AG04450 (cell line): ENCODE results near the gene NHSL2. TPM values are rescaled to one million over a fixed set of nuclear protein-coding genes. Genes with fewer than 3 reads are reported as not detected.

Experiments
- CTCF ChIA-PET: fragments of 300-600, 350-600 bp; formaldehyde crosslinking; extraction: SDS; loops from one replicate; lab custom pipeline; 2022; ENCODE audit warnings: antibody characterized with exemption, inconsistent platforms; lab: Charles Lee
- POLR2A ChIA-PET: fragments of 350-600 bp; formaldehyde crosslinking; extraction: SDS; loops from one replicate; lab custom pipeline; 2021; ENCODE audit warnings: antibody characterized with exemption, inconsistent platforms; lab: Yijun Ruan, JAX
- DNase-seq: peaks from one replicate; pipeline ENCODE4 v3.0.0-alpha.2; 2011; ENCODE audit warnings: low read depth, low spot score
- H3K27ac ChIP-seq: one replicate; pipeline ENCODE4 v1.5.1; 2012; ENCODE audit warnings: low read depth, low read length, control low read depth
- H3K27me3 ChIP-seq: one replicate; pipeline ENCODE4 v1.6.0; 2012; ENCODE audit warnings: low read length; ENCODE audit not compliant: control insufficient read depth, insufficient read depth
- H3K4me3 ChIP-seq: 2 replicates; pipeline ENCODE4 v1.5.1; 2011; ENCODE audit warnings: mild to moderate bottlenecking, low read depth, low read length, control low read depth
- H3K9me3 ChIP-seq: 2 replicates; pipeline ENCODE4 v1.5.1; 2012; ENCODE audit warnings: low read length; ENCODE audit not compliant: control insufficient read depth, insufficient read depth
- polyA plus RNA-seq: library from polyadenylated mRNA; depleted of rRNA; stranded (reverse); fragments of >200 nt; gene quantifications from 2 replicates; pipeline ENCODE4 v1.2.3, GENCODE V29; 2011
- TF ChIP-seq, protein P1 (sequence below): IDR thresholded peaks from 2 replicates; pipeline ENCODE4 v1.5.1; 2011; ENCODE audit warnings: low read depth, low read length, control low read depth, inconsistent platforms

Gene NHSL2
- polyA plus RNA-seq, 1 experiment: 3.0 TPM

DNA sequence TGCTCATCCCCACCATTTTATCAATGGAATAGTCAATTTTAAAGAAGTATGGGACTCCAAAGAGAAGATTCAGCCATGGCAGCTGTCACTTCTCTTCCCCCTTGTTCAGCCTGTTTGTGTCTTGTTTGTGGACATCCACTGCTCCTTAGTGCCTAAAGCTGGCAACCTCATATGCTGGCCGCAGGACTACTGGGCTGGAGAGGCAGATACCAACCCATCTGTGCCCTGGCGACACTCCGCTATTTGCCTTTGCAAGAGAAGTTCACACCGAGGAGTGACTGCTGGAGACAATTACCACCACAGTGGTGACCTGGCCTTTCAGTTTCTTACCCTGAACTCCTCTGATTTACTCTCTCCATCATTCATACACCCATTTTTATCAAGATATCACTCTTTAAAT, 64.3 kb downstream of the NHSL2 start:
- TF ChIP-seq, protein P1, sequence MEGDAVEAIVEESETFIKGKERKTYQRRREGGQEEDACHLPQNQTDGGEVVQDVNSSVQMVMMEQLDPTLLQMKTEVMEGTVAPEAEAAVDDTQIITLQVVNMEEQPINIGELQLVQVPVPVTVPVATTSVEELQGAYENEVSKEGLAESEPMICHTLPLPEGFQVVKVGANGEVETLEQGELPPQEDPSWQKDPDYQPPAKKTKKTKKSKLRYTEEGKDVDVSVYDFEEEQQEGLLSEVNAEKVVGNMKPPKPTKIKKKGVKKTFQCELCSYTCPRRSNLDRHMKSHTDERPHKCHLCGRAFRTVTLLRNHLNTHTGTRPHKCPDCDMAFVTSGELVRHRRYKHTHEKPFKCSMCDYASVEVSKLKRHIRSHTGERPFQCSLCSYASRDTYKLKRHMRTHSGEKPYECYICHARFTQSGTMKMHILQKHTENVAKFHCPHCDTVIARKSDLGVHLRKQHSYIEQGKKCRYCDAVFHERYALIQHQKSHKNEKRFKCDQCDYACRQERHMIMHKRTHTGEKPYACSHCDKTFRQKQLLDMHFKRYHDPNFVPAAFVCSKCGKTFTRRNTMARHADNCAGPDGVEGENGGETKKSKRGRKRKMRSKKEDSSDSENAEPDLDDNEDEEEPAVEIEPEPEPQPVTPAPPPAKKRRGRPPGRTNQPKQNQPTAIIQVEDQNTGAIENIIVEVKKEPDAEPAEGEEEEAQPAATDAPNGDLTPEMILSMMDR: no peak
- POLR2A ChIA-PET: no interaction called here
- H3K27ac ChIP-seq: no peak overlapping the region
- CTCF ChIA-PET: no interaction called here
- no peaks in the 10 kb centered on the region for H3K9me3 ChIP-seq
- no peak overlapping the region for H3K4me3 ChIP-seq
- H3K27me3 ChIP-seq: peaks cover 2% of the 10 kb centered on the region
- DNase-seq: no peak

DNA sequence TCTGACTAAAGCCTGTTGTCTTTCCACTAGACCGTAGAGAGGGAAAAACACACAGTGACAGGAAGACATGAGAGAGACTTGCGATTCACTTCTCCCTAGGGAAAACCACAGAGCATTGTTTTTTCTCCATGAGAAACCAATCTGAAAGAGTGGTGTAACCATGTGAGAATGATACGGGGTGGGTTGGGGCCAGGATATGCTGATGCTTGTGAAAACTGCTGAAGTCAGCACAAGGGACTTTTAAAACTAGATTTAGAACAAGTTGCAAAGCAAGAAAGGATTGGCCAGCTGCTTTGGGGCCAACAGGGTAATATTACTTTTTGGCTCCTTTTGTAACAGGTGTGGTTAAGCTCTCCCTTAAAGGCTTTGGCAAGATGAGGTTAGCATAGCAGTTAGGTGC, 66.1 kb downstream of the NHSL2 start:
- H3K4me3 ChIP-seq: no peak overlapping the region
- no peak overlapping the region for H3K27ac ChIP-seq
- H3K9me3 ChIP-seq: no peaks in the 10 kb centered on the region
- ChIA-PET POLR2A (no interaction called here), CTCF (interaction anchor here (0.6 kb wide), 1 partner anchor 28 kb away, joined by 6 read pairs; no protein-coding TSS in a partner anchor)
- no peak for DNase-seq
- TF ChIP-seq, protein P1: no peak
- H3K27me3 ChIP-seq: peaks cover 2% of the 10 kb centered on the region

DNA sequence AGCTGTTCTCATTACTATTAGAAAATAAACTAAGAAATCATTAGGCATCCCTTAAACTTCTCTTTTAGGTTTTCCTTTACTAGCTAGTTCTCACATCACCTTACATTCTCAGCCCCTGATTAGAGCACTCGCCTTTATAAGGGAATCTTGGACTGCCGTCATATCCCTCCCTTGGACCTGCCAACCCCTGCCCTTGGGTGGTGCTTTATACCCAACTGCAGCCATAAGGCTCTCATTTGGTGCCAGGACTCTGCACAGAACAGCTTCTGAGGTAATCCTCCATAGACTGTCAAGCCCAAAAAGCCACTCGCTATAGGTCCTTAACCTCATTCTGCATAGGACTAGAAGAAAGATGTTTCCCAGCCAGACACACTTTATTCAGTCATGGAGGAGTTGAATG, 67.5 kb downstream of the NHSL2 start:
- TF ChIP-seq, protein P1: no peak
- DNase-seq: no peak
- Histone ChIP-seq H3K4me3 (no peak overlapping the region), H3K27me3 (peaks cover 2% of the 10 kb centered on the region), H3K27ac (no peak overlapping the region), H3K9me3 (no peaks in the 10 kb centered on the region)
- ChIA-PET POLR2A (no interaction called here), CTCF (no interaction called here)

DNA sequence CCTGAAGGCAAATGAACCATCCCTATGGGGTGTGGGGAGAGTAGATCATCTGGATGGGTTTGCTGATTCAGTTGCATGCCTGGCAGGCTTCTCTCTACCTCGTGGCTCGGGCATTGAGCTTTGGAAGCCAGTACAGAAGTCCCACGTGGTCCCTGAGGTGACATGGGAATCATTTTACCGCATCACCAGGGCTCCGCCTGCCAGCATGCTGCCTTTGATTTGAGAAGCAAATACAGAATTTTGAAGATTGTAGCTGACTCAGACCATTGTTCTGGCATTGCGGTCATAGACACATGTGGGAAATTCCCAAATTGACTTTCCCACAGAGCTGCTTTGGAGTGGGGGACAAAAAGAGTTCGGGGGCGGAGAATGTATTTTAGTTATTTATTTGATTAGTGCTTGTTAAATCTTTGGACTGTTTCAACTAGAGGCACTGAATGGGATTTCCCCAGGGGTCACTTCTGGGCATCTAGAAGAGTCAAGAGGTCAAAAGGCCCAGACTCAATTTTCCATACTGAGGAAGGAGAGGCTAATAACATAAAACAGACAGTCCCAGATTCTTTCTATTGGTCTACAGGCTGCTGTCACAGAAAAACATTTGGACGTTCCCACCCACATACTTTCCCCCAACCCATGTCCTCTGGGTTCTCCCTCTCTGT, 79.3 kb downstream of the NHSL2 start:
- no peak for DNase-seq
- ChIA-PET CTCF (interaction anchor here (1.4 to 1.5 kb wide), 2 partner anchors 9 to 10 kb away, joined by 4 to 5 read pairs; no protein-coding TSS in a partner anchor), POLR2A (no interaction called here)
- TF ChIP-seq, protein P1: no peak
- H3K27me3 ChIP-seq: no peaks in the 10 kb centered on the region
- H3K27ac ChIP-seq: no peak overlapping the region
- H3K9me3 ChIP-seq: no peaks in the 10 kb centered on the region
- no peak overlapping the region for H3K4me3 ChIP-seq

DNA sequence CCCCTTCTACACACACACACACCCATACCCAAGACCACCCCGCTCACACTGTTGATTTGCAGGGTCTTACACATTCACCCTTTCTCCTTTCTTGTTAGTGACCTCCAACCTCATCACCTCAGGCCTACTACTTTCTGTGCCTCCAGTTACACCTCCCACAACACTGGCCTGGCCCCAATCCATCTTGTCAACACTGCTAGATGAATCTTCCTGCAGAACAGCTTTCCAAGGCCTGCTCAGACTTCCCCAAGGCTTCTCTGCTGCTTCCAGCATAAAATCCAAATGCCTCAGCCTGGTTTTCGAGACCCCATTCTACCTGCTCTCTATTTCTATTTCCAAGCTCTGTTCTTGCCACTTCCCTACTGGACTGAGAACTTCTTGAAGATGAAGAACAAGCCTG, 79.9 kb downstream of the NHSL2 start:
- POLR2A ChIA-PET: no interaction called here
- CTCF ChIA-PET: interaction anchor here (1.4 to 1.5 kb wide), 2 partner anchors 8 to 9 kb away, joined by 4 to 5 read pairs; no protein-coding TSS in a partner anchor
- no peak for DNase-seq

More for the DNA sequence above, 79.9 kb downstream of the NHSL2 start:
- TF ChIP-seq, protein P1: no peak
- Histone ChIP-seq H3K4me3 (no peak overlapping the region), H3K9me3 (no peaks in the 10 kb centered on the region), H3K27me3 (no peaks in the 10 kb centered on the region), H3K27ac (no peak overlapping the region)
